DMS114 treated with DMSO at 0.1 percent for 48 hours (cell line): ENCODE results near the gene RAPGEF4.

Source experiments
- DNase-seq: peaks from one replicate; lab custom pipeline; 2025; ENCODE audit not compliant: unreplicated experiment; lab: John Stamatoyannopoulos, UW

Gene RAPGEF4

GRCh38 chr2:172821370-172822338 lies 86.0 kb downstream of the RAPGEF4 start:
- DNase-seq = no peak

- DNase-seq = no peak
Observed at GRCh38 chr2:172822585-172822984, 86.9 kb downstream of the RAPGEF4 start.

GRCh38 chr2:172823261-172823850 lies 87.7 kb downstream of the RAPGEF4 start:
- DNase-seq = no peak

- no peak for DNase-seq
Observed at GRCh38 chr2:172826522-172826921, 90.9 kb downstream of the RAPGEF4 start.

GRCh38 chr2:172829229-172829628 lies 93.6 kb downstream of the RAPGEF4 start:
- no peak for DNase-seq

GRCh38 chr2:172830482-172830881 lies 94.8 kb downstream of the RAPGEF4 start:
- no peak for DNase-seq

GRCh38 chr2:172833898-172834297 lies 98.3 kb downstream of the RAPGEF4 start:
- DNase-seq = no peak

- no peak for DNase-seq
Observed at GRCh38 chr2:172834881-172835280, 99.2 kb downstream of the RAPGEF4 start.

- no peak for DNase-seq
Observed at GRCh38 chr2:172836347-172836821, 100.7 kb downstream of the RAPGEF4 start.

- DNase-seq = no peak
Observed at GRCh38 chr2:172836827-172837226, 101.2 kb downstream of the RAPGEF4 start.

- no peak for DNase-seq
Observed at GRCh38 chr2:172839446-172839845, 103.8 kb downstream of the RAPGEF4 start.

GRCh38 chr2:172842511-172843265 lies 107.0 kb downstream of the RAPGEF4 start:
- DNase-seq = no peak

- DNase-seq = no peak
Observed at GRCh38 chr2:172843266-172843582, 107.6 kb downstream of the RAPGEF4 start.

- DNase-seq = no peak
Observed at GRCh38 chr2:172843902-172844715, 108.5 kb downstream of the RAPGEF4 start.

- DNase-seq = no peak
Observed at GRCh38 chr2:172845028-172845630, 109.5 kb downstream of the RAPGEF4 start.

- no peak for DNase-seq
Observed at GRCh38 chr2:172846551-172846950, 110.9 kb downstream of the RAPGEF4 start.

GRCh38 chr2:172847188-172847587 lies 111.5 kb downstream of the RAPGEF4 start:
- DNase-seq = no peak

GRCh38 chr2:172848519-172848918 lies 112.9 kb downstream of the RAPGEF4 start:
- no peak for DNase-seq

- DNase-seq = no peak
Observed at GRCh38 chr2:172849519-172850217, 114.0 kb downstream of the RAPGEF4 start.

- DNase-seq = no peak
Observed at GRCh38 chr2:172855588-172855987, 119.9 kb downstream of the RAPGEF4 start.
